GM18511 (cell line): ENCODE measurements around the gene MYH14.
"Not testable (repeated sequence)": the region's sequence is repeated elsewhere in the genome, so short reads cannot be mapped to it uniquely, and the experiment has no call there.

Experiments
- ATAC-seq: cut with Tn5 transposase; IDR thresholded peaks from one replicate; pipeline ENCODE4 v1.9.1; 2021; ENCODE audit warnings: mild to moderate bottlenecking, moderate library complexity; ENCODE audit not compliant: unreplicated experiment

Gene MYH14

GRCh38 chr19:50223439-50223716 lies 20.0 kb downstream of the MYH14 start:
- no peak for ATAC-seq

DNA sequence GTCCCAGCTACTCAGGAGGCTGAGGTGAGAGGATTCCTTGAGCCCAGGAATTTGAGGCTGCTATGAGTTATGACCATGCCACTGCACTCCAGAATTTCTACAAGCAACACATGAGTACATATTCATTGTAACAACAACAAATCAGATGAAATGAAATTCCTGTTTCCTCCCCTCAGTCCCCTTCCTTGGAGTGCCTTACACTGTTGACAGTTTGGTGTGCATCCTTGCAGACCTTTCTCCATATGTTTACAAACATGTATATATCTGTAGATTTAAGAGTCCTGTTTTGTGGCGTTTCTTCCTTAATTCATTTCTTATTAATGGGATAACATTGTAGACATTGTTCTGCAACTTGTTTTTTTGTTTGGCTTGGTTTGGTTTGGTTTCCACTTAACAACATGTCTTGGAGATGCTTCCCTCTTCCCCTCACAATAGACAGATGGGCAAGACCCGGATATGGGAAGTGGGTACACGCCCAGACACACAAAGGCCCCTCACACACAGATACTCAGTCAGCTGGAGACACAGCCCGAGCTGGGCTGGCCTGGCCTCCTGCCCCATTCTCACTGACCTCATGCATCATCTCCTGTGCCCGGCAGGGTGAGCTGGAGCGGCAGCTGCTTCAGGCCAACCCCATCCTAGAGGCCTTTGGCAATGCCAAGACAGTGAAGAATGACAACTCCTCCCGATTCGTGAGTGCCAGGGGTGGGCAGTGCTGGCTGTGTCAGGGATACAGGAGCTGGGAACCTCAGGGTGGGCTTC lies 21.7 kb downstream of the MYH14 start:
- no peak for ATAC-seq

DNA sequence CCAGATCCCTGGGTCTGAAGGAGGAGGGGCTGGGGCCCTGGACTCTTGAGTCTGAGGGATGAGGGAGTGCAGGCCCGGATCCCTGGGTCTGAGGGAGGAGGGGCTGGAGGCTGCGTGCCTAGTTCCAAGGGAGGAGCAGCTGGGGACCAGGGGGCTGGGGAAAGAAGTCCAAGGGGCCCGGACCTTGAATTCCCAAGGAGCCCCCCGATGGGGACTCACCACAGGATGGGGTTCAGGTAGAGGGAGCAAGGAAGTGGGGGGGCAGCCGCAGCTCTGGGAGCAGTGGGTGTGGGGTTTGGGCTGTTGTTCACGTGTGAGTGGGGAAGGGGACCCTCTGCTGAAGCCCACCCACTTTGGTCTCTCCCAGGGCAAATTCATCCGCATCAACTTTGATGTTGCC lies 23.1 kb downstream of the MYH14 start:
- ATAC-seq: no peak

- not testable (repeated sequence) for ATAC-seq
Measured at GRCh38 chr19:50228153-50228552, 24.7 kb downstream of the MYH14 start.

DNA sequence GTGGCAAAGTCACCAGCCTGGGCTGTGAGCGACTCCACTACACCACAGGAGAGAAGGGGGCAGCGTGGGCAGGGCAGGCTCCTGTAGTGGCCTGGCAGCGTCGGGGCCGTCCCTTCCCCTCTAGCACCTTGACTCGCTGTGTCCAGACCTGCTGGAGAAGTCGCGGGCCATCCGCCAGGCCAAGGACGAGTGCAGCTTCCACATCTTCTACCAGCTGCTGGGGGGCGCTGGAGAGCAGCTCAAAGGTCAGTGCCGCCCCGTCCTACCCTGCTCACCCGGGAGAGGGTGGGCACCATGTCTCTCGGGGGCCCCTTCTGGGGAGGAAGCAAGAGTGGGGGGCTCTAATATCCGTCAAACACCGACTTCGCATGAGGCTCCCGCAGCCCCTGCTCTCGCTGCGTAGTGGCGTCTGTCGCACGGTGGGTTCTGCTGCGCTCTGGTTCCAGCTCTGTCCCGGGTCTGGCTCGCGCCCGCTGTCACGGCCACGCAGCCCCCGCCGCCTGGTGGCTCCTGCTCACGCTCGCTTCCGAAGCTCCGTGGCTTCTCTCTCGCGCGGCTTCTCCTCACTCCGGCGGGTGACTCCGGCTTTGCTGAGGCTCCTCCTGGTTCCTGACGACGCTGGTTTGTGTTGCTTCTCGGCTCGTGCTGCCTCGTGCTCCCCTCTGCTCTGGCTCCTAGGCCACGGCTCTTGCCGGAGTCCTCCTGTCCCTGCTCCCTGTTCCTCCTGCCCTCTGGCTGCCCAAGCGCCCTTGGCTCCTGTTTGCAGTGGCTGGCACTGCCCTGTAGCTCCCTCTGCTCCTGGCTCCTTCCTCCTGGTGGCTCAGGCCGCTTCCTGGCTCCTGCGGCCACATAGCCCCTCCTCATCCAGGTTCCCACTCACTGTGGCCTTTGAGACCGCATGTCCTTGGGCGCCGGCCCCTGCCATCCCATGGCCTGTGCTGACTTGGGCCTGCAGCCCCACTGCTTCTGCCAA lies 27.2 kb downstream of the MYH14 start:
- ATAC-seq: no peak

GRCh38 chr19:50231417-50231816 lies 28.0 kb downstream of the MYH14 start:
- not testable (repeated sequence) for ATAC-seq

- ATAC-seq: no peak
Measured at GRCh38 chr19:50231821-50232220, 28.4 kb downstream of the MYH14 start.

DNA sequence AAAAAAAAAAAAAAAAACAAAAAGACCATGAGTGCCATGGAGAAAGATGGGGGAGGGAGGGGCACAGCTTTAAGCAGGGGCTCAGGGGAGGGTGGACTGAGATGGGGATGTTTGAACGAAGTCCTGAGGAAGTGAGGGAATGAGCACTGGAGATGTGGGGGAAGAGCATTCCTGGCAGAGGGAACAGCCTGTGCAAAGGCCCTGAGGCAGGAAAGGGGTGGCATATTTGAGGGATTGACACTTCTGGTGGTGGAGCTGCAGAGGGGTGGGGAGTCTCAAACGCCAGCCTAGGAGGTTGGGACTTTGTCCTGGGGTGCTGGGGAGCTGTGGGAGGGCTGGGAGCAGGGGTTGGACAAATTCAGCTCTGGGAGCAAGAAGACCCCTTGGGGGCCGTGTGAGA lies 29.2 kb downstream of the MYH14 start:
- ATAC-seq: no peak

DNA sequence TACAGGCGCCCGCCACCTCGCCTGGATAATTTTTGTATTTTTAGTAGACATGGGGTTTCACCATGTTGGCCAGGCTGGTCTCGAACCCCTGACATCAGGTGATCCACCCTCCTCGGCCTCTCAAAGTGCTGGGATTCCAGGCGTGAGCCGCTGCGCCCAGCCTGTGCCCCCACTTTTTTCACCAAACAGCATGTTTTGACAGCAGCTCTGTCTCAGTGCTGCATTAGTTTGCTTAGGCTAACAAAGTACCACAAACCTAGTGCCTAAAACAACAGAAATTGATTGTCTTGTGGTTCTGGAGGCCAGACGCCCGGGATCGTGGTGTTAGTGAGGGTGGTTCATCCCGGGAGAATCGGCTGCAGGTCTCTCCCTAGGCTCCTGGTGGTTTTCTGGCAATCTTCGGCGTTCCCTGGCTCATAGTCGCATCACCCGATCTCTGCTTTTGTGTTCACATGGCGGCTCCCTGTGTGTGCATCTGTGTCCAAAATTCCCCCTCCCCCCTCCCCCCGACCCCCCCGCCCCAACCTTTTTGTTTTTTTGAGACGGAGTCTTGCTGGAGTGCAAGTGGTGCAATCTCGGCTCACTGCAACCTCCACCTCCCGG lies 30.0 kb downstream of the MYH14 start:
- ATAC-seq: no peak

GRCh38 chr19:50237493-50237892 lies 34.1 kb downstream of the MYH14 start:
- not testable (repeated sequence) for ATAC-seq

DNA sequence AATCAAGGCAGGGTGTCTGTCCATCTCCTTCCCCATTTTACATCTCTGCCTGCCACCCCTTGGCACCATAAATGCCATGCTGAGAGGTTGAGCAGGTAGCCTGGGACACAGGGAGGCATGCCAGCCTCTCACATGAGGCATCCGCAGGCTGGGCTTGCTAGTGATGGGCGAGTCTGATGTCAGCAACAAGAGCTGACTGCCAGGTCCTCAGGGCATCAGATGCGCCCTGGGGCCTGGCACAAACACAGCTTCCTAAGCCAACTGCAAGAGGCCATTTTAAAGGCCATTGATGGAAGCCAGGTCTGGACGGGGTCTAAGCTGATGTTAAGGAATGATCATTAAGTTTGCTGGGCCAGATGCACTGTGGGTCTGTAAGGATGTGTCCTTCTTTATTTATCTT lies 34.6 kb downstream of the MYH14 start:
- ATAC-seq: no peak

GRCh38 chr19:50239921-50240590 lies 36.6 kb downstream of the MYH14 start:
- ATAC-seq: no peak

GRCh38 chr19:50242581-50242980 lies 39.2 kb downstream of the MYH14 start:
- no peak for ATAC-seq

- no peak for ATAC-seq
Measured at GRCh38 chr19:50244695-50245094, 41.3 kb downstream of the MYH14 start.

- ATAC-seq: no peak
Measured at GRCh38 chr19:50248413-50248812, 45.0 kb downstream of the MYH14 start.

DNA sequence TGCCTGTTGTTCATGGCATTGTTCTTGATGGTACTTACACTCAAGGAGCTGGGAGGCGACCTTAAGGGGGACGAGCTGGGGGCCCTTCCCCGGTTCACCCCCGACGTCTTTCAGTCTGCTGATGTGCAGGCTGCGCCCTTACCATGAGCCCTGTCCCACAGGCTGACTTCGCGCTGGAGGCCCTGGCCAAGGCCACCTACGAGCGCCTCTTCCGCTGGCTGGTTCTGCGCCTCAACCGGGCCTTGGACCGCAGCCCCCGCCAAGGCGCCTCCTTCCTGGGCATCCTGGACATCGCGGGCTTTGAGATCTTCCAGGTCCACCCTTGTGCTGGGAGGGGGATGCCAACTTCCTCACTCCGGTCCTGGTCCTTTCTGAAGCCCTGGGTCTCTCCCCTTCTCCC lies 45.4 kb downstream of the MYH14 start:
- no peak for ATAC-seq

GRCh38 chr19:50249636-50250035 lies 46.2 kb downstream of the MYH14 start:
- no peak for ATAC-seq

- ATAC-seq: no peak
Measured at GRCh38 chr19:50250450-50251136, 47.2 kb downstream of the MYH14 start.

DNA sequence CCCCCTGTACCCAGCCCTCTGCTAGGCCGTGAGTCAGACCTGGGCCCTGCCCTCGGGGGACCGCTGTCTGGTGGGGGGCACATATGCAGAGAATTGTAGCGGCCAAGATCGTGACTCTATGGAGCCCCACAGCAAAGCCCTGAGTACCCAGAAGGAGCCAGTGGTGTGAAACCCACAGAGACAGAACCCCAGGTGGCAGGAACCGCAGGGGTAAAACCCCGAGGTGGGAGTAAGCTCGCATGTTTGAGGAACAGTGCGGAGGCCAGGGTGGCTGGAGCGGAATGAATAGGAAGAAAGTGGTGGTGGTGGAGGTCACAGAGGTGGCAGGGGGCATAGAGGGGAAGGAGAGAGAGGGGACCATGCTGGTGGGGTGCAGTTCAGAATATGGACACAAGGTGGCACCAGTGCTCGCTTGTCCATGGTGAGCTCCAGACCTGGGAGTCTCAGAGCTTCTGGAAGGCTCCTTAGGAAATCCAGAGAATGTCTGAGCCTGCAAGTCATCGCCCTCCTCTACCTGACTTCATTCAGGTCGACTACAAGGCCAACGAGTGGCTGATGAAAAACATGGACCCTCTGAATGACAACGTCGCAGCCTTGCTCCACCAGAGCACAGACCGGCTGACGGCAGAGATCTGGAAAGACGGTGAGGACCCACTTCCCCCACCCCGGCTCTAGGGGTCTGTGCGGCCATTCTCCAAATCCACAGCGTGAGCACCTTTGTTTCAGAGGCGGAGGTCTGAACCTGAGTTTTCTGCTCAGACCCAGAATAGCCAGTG lies 48.9 kb downstream of the MYH14 start:
- ATAC-seq: no peak

DNA sequence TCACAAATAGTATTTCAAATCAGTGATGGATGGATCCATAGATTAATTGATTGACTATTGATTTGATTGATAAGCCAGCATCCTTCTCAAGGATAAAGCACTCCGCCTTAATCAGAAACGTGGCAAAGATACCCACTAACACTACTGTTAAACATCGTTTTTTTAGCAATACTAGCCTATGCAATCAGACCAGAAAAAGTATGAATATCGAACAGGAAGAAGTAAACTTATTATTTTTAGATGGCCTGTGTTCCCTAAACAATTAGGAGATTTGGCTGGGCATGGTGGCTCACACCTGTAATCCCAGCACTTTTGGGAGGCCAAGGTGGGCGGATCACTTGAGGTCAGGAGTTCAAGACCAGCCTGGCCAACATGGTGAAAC lies 49.5 kb downstream of the MYH14 start:
- no peak for ATAC-seq
